NCI-H2029 treated with DMSO at 0.1 percent for 48 hours (cell line): ENCODE measurements around the gene HOXB6.

Experiments
- DNase-seq: peaks from one replicate; lab custom pipeline; 2025; lab: John Stamatoyannopoulos, UW

The HOXB6 gene

GRCh38 chr17:48621410-48622392, 16.9 kb upstream of the HOXB6 start:
- DNase-seq: no peak

- no peak for DNase-seq
These were observed 15.8 kb upstream of the HOXB6 start for GRCh38 chr17:48620461-48621139.

GRCh38 chr17:48619826-48620449, 15.2 kb upstream of the HOXB6 start:
- DNase-seq: no peak

- DNase-seq: peak; percentile 43
These were observed 13.6 kb upstream of the HOXB6 start for GRCh38 chr17:48618256-48618896.

GRCh38 chr17:48617471-48618255, 12.9 kb upstream of the HOXB6 start:
- DNase-seq: no peak

GRCh38 chr17:48616717-48617470, 12.1 kb upstream of the HOXB6 start:
- DNase-seq: no peak

GRCh38 chr17:48615963-48616716, 11.4 kb upstream of the HOXB6 start:
- DNase-seq: no peak

GRCh38 chr17:48615047-48615962, 10.5 kb upstream of the HOXB6 start, which contains the start of gene HOXB8:
TSS of gene HOXB8 (minus strand) at chr17:48615292. CDS start at chr17:48614704, 588 bp downstream.
- DNase-seq: peak; percentile 48

- DNase-seq: no peak
These were observed 9.3 kb upstream of the HOXB6 start for GRCh38 chr17:48613862-48614694.

- DNase-seq: peak; percentile 28
These were observed 8.3 kb upstream of the HOXB6 start for GRCh38 chr17:48612854-48613691.

GRCh38 chr17:48612456-48612853, 7.7 kb upstream of the HOXB6 start:
- peak; percentile 73 for DNase-seq

GRCh38 chr17:48611681-48612455, 7.1 kb upstream of the HOXB6 start:
- DNase-seq: peak; percentile 73

GRCh38 chr17:48611213-48611612, 6.4 kb upstream of the HOXB6 start:
- DNase-seq: no peak

- DNase-seq: peak; percentile 34
These were observed 5.8 kb upstream of the HOXB6 start, which contains the start of gene HOXB7 for GRCh38 chr17:48610282-48611211. TSS of gene HOXB7 (minus strand) at chr17:48611017. CDS start at chr17:48610918, 99 bp downstream.
